ENCODE measurements around the gene TUSC2. TPM values are rescaled to one million over a fixed set of nuclear protein-coding genes. Genes with fewer than 3 reads are reported as not detected.

Gene TUSC2
- total and polyA plus RNA-seq, 9 of the 15 experiments (the other 6 are each of a cell fraction or from before 2014, with no cell fraction given): 2.8 to 67.5 (median 25.8) TPM

GRCh38 chr3:50292159-50293078 lies 35.6 kb downstream of the TUSC2 start, which contains the start of gene IFRD2 (continued):
- TF ChIP-seq ZNF407 (IDR thresholded peaks at IDR 0.05; ENCODE audit: low read depth): peak; percentile 78
- 0 out of 6 replicates have a peak, but pooled peaks of 1 of the 3 experiments have one; percentile 1 for TF ChIP-seq CTCF (IDR thresholded peaks at IDR 0.05 in 2 of 3, conservative IDR thresholded peaks at IDR 0.05 in 1 of 3; ENCODE audit: insufficient read depth in 2 of 3, low read depth in 1 of 3, low read length in 3 of 3)
- no peak for TF ChIP-seq CBX8 (IDR thresholded peaks at IDR 0.05; ENCODE audit: borderline replicate concordance, extremely low read depth, low read depth, low read length, poor library complexity, severe bottlenecking)
- TF ChIP-seq, protein P1, sequence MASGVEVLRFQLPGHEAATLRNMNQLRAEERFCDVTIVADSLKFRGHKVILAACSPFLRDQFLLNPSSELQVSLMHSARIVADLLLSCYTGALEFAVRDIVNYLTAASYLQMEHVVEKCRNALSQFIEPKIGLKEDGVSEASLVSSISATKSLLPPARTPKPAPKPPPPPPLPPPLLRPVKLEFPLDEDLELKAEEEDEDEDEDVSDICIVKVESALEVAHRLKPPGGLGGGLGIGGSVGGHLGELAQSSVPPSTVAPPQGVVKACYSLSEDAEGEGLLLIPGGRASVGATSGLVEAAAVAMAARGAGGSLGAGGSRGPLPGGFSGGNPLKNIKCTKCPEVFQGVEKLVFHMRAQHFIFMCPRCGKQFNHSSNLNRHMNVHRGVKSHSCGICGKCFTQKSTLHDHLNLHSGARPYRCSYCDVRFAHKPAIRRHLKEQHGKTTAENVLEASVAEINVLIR (CRISPR knock-in tag; IDR thresholded peaks at IDR 0.05): peak; percentile 88
- peak; percentile 88 for TF ChIP-seq NR2C2 (CRISPR knock-in tag; IDR thresholded peaks at IDR 0.05)
- TF ChIP-seq NR2C2 (tag; IDR thresholded peaks at IDR 0.05): peak; percentile 91
- TF ChIP-seq HMG20A (CRISPR knock-in tag; conservative IDR thresholded peaks at IDR 0.05): no peak
- TF ChIP-seq KDM5B (IDR thresholded peaks at IDR 0.05; ENCODE audit: insufficient replicate concordance, low read depth, low read length): peak; percentile 61
- TF ChIP-seq ZNF583 (CRISPR knock-in tag; IDR thresholded peaks at IDR 0.05): peak; percentile 94
- no peak for TF ChIP-seq TEAD4 (IDR thresholded peaks at IDR 0.05; ENCODE audit: low read length)
- peak; percentile 78; the same call in 1 of the 2 replicates for TF ChIP-seq TEAD4 (CRISPR knock-in tag; IDR thresholded peaks at IDR 0.05; ENCODE audit: borderline replicate concordance)
